SK-N-SH treated with all-trans-retinoic acid at 6 μM for 48 hours (cell line): ENCODE results near the gene CDPF1.

ENCODE experiments used
- ATAC-seq: fragments of 200-7000 bp; cut with Tn5 transposase; 3 replicates; pipeline ENCODE4 v1.9.1; 2020; ENCODE audit warnings: mild to moderate bottlenecking, moderate library complexity
- CSDC2 ChIP-seq: fragments of 250-450 bp; sonication (Bioruptor Pico); IDR thresholded peaks from 2 replicates; pipeline ENCODE4 v1.5.0; 2020; ENCODE audit warnings: mild to moderate bottlenecking, moderate library complexity
- ESRRG ChIP-seq: fragments of 250-450 bp; sonication (Bioruptor Pico); IDR thresholded peaks from 2 replicates; pipeline ENCODE4 v1.6.1; 2021; ENCODE audit warnings: mild to moderate bottlenecking
- ISL1 ChIP-seq: fragments of 250-450 bp; sonication (Bioruptor Pico); IDR thresholded peaks from 2 replicates; pipeline ENCODE4 v2.1.2; 2022; ENCODE audit warnings: mild to moderate bottlenecking, moderate library complexity
- OSR1 ChIP-seq: fragments of 250-450 bp; sonication (Bioruptor Pico); IDR thresholded peaks from 2 replicates; pipeline ENCODE4 v1.8.0; 2022; ENCODE audit warnings: moderate library complexity, mild to moderate bottlenecking, inconsistent platforms
- PPARA ChIP-seq: fragments of 250-450 bp; sonication (Bioruptor Pico); IDR thresholded peaks from 2 replicates; pipeline ENCODE4 v1.5.0; 2020; ENCODE audit warnings: mild to moderate bottlenecking, borderline replicate concordance
- RARB ChIP-seq: fragments of 250-450 bp; sonication (Bioruptor Pico); IDR thresholded peaks from 2 replicates; pipeline ENCODE4 v1.8.0; 2021; ENCODE audit warnings: mild to moderate bottlenecking, moderate library complexity
- SNAI2 ChIP-seq: fragments of 250-450 bp; sonication (Bioruptor Pico); IDR thresholded peaks from 2 replicates; pipeline ENCODE4 v1.5.0; 2020; ENCODE audit warnings: mild to moderate bottlenecking, moderate library complexity
- TCF4 ChIP-seq: fragments of 250-450 bp; sonication (Bioruptor Pico); IDR thresholded peaks from 2 replicates; pipeline ENCODE4 v1.8.0; 2021; ENCODE audit warnings: mild to moderate bottlenecking, moderate library complexity, borderline replicate concordance
- ZFP3 ChIP-seq: fragments of 250-450 bp; sonication (Bioruptor Pico); IDR thresholded peaks from 2 replicates; pipeline ENCODE4 v1.5.0; 2020; ENCODE audit warnings: mild to moderate bottlenecking, moderate library complexity
- ZNF565 ChIP-seq: fragments of 450-650 bp; formaldehyde crosslinking; conservative IDR thresholded peaks from 2 replicates; pipeline ENCODE4 v1.5.0; 2020; ENCODE audit warnings: low read depth, mild to moderate bottlenecking, moderate library complexity
- ZNF8 ChIP-seq: fragments of 450-650 bp; formaldehyde crosslinking; IDR thresholded peaks from 2 replicates; pipeline ENCODE4 v1.5.0; 2020; ENCODE audit warnings: mild to moderate bottlenecking, moderate library complexity
- TF ChIP-seq, protein P1 (sequence below): fragments of 250-450 bp; sonication (Bioruptor Pico); IDR thresholded peaks from 2 replicates; pipeline ENCODE4 v1.5.0; 2020; ENCODE audit warnings: mild to moderate bottlenecking, moderate library complexity
- TF ChIP-seq, protein P2 (sequence below): fragments of 250-450 bp; sonication (Bioruptor Pico); IDR thresholded peaks from 2 replicates; pipeline ENCODE4 v1.5.1; 2020; ENCODE audit warnings: low read depth, mild to moderate bottlenecking, moderate library complexity
- TF ChIP-seq, protein P3 (sequence below): fragments of 250-450 bp; sonication (Bioruptor Pico); IDR thresholded peaks from 2 replicates; pipeline ENCODE4 v1.8.0; 2020; ENCODE audit warnings: mild to moderate bottlenecking, moderate library complexity, borderline replicate concordance
- TF ChIP-seq, protein P4 (sequence below): fragments of 250-450 bp; sonication (Bioruptor Pico); IDR thresholded peaks from 2 replicates; pipeline ENCODE4 v1.8.0; 2021; ENCODE audit warnings: low read depth, mild to moderate bottlenecking, moderate library complexity, borderline replicate concordance

The CDPF1 gene

DNA sequence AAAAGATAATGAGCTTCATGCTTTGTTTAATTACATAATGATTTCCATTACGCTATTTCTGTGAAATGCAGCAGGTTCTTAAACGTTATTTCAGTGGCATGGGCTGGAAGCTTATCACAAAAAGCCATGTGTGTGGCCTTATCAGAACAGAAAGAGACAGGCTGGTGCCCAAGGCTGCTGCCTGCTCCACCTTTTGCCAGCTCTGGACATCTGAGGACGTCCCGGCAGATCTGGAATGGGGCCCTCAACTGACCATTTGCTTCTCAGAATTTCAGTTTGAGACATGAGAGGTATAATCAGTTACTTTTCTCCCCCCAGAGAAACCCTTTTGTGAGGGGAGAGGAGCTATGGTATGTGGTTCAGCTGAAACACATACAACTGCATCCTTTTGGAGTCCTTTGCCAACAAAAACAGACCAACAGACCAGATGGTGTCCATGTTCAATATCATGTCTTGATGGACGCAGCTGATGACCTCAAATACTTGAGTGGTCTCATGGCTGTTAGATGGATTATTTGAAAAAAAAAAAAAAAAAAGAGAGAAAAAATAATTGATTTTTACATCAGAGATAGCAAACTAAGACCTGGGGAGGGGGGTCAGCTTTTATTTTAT lies 8.6 kb downstream of the CDPF1 start (continued):
- peak; percentile 96 for TF ChIP-seq TCF4 (CRISPR knock-in tag)
- TF ChIP-seq ISL1 (CRISPR knock-in tag) = peak; percentile 41; the same call in 1 of the 2 replicates
- no peak for TF ChIP-seq ZNF565 (CRISPR knock-in tag)
- TF ChIP-seq RARB (CRISPR knock-in tag) = no peak
- TF ChIP-seq CSDC2 (CRISPR knock-in tag) = no peak

DNA sequence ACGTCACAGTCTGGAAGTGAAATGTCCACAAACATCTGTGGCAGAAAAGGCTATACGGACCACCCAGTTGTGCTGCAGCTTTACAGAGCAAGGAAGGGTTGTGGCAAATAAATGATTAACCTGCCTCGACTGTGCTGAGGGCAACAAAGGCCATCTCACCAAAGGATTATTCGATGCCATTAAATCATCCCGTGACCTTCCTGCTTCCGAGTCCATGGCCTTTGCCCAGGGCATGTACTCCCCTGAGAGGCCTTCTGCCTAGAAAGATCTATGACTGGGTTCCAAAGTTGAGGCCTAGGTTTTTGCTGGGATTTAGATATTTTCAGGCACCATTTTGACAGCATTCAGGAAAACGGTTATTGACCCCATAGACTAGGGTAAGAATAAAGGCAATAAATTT lies 9.2 kb downstream of the CDPF1 start:
- ATAC-seq = no peak
- TF ChIP-seq, protein P1, sequence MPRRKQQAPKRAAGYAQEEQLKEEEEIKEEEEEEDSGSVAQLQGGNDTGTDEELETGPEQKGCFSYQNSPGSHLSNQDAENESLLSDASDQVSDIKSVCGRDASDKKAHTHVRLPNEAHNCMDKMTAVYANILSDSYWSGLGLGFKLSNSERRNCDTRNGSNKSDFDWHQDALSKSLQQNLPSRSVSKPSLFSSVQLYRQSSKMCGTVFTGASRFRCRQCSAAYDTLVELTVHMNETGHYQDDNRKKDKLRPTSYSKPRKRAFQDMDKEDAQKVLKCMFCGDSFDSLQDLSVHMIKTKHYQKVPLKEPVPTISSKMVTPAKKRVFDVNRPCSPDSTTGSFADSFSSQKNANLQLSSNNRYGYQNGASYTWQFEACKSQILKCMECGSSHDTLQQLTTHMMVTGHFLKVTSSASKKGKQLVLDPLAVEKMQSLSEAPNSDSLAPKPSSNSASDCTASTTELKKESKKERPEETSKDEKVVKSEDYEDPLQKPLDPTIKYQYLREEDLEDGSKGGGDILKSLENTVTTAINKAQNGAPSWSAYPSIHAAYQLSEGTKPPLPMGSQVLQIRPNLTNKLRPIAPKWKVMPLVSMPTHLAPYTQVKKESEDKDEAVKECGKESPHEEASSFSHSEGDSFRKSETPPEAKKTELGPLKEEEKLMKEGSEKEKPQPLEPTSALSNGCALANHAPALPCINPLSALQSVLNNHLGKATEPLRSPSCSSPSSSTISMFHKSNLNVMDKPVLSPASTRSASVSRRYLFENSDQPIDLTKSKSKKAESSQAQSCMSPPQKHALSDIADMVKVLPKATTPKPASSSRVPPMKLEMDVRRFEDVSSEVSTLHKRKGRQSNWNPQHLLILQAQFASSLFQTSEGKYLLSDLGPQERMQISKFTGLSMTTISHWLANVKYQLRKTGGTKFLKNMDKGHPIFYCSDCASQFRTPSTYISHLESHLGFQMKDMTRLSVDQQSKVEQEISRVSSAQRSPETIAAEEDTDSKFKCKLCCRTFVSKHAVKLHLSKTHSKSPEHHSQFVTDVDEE (CRISPR knock-in tag) = peak; percentile 11; the same call in 1 of the 2 replicates
- TF ChIP-seq, protein P2, sequence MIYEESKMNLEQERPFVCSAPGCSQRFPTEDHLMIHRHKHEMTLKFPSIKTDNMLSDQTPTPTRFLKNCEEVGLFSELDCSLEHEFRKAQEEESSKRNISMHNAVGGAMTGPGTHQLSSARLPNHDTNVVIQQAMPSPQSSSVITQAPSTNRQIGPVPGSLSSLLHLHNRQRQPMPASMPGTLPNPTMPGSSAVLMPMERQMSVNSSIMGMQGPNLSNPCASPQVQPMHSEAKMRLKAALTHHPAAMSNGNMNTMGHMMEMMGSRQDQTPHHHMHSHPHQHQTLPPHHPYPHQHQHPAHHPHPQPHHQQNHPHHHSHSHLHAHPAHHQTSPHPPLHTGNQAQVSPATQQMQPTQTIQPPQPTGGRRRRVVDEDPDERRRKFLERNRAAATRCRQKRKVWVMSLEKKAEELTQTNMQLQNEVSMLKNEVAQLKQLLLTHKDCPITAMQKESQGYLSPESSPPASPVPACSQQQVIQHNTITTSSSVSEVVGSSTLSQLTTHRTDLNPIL (CRISPR knock-in tag) = no peak
- TF ChIP-seq SNAI2 = no peak

DNA sequence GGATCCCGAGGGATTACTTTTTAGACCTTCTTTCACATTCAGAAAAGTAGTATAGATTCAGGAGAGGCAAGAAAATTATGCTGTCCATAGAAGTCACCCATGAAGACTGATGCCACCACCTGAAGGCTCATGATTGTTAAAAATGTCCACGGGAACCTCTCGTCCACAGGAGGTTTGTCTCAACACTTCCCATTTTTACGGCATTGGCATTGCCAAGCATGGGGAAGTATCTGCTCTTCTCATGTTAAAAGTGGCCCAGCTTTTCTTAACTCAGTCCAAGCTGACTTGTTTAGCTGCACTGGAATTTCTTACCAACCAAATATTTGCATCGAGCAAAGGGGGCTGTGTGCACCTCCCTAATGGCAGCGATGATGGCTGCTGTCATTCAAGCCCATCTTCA lies 9.6 kb downstream of the CDPF1 start:
- no peak for ATAC-seq
- no peak for TF ChIP-seq OSR1 (CRISPR knock-in tag)

DNA sequence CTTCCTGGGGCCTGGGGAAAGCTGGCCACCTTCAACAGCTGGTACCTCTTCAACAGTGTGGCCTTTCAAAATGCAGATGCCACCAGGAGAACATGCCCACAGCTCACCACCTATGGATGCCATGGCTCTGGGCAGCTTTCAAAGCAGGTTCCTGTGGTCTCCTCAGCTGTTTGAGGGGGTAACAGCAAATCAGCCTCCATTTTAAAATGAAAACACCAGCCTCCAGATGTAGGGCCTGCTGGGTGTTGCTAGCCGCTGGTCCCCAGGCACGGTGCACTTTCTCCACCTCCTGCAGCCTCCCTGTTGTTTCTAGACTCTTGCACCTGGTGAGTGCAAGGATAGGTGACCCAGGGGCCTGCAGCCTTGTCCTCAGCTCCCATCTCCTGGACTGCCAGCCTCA lies 10.0 kb downstream of the CDPF1 start:
- no peak for ATAC-seq
- TF ChIP-seq OSR1 (CRISPR knock-in tag) = no peak
- TF ChIP-seq, protein P3, sequence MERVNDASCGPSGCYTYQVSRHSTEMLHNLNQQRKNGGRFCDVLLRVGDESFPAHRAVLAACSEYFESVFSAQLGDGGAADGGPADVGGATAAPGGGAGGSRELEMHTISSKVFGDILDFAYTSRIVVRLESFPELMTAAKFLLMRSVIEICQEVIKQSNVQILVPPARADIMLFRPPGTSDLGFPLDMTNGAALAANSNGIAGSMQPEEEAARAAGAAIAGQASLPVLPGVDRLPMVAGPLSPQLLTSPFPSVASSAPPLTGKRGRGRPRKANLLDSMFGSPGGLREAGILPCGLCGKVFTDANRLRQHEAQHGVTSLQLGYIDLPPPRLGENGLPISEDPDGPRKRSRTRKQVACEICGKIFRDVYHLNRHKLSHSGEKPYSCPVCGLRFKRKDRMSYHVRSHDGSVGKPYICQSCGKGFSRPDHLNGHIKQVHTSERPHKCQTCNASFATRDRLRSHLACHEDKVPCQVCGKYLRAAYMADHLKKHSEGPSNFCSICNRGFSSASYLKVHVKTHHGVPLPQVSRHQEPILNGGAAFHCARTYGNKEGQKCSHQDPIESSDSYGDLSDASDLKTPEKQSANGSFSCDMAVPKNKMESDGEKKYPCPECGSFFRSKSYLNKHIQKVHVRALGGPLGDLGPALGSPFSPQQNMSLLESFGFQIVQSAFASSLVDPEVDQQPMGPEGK (CRISPR knock-in tag) = no peak
- TF ChIP-seq, protein P4, sequence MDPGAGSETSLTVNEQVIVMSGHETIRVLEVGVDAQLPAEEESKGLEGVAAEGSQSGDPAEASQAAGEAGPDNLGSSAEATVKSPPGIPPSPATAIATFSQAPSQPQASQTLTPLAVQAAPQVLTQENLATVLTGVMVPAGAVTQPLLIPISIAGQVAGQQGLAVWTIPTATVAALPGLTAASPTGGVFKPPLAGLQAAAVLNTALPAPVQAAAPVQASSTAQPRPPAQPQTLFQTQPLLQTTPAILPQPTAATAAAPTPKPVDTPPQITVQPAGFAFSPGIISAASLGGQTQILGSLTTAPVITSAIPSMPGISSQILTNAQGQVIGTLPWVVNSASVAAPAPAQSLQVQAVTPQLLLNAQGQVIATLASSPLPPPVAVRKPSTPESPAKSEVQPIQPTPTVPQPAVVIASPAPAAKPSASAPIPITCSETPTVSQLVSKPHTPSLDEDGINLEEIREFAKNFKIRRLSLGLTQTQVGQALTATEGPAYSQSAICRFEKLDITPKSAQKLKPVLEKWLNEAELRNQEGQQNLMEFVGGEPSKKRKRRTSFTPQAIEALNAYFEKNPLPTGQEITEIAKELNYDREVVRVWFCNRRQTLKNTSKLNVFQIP = no peak
- TF ChIP-seq RARB (CRISPR knock-in tag) = no peak

DNA sequence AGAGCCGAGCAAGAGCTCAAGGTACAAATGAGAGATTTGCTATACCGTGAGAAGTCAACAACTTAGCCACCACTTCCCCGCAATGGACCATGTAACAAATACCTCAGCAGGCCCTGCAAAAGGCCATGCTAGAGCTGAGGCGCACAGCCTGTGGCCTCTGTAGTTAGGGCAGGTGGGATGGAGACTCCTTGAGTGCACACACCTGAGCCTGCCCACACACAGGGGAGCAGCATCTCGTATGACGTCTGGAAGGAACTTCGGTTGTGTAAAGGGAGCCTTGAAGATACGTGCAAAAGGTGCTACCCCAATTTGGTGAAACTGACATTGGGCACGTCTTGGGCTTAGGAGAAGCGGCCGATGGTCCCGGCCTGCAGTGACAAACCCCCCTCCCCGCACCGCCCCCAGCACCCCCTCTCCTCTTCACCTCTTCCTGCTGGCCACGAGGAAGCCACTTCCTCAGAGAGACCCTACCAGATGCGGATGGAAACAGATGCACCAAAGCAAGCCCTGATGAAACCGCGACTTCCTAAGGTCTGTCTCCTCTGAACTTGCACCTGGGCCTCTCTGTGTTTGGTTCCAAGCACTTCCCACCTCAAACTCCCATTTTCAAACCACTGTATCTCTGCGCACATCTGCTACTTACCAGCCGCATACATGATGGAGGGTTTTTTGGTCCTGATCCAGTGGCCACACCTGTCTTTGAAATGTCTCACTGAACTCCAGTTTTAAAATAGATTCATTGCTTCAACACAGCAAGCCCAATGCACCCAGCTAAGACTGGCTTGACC lies 10.6 kb downstream of the CDPF1 start:
- ATAC-seq = no peak
- no peak for TF ChIP-seq ZNF8 (CRISPR knock-in tag)
- TF ChIP-seq PPARA (CRISPR knock-in tag) = no peak
- no peak for TF ChIP-seq ESRRG (CRISPR knock-in tag)

DNA sequence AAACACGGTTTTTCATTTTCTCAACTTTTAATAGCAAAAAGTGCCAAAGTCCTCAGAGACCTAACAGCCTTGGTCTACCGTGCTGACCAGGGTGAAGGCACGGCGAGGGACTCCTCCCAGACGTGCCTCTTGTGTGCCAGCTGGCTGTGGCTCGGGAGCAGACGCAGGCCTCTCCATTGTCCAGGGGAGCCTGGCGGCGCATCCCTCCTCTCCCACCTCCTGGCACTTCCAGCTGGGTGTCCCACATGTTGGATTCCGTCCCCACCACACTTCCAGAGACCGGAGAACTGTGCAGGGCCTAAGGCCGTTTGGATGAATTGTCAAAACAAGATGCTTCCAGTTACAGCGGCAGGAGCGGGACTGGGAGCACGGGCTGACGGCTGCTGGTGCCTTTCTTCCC lies 11.6 kb downstream of the CDPF1 start:
- no peak for TF ChIP-seq ZFP3
- no peak for ATAC-seq
